Neural progenitor cell (in vitro differentiated cells): ENCODE results near the gene TNS3. TPM values are rescaled to one million over a fixed set of nuclear protein-coding genes. Genes with fewer than 3 reads are reported as not detected.

ENCODE experiments used
- DNase-seq: peaks from one replicate; pipeline ENCODE4 v3.0.0-alpha.2; 2016; ENCODE audit warnings: low spot score
- H2AFZ ChIP-seq: fragments of 200-600 bp; sonication (generic); replicated peaks from 2 replicates; pipeline ENCODE4 v1.6.1; 2016; ENCODE audit warnings: antibody characterized with exemption
- H3F3A ChIP-seq: fragments of 200-600 bp; sonication (generic); 2 replicates; pipeline ENCODE4 v1.6.1; 2016; ENCODE audit warnings: antibody characterized with exemption, low read depth
- H3K27ac ChIP-seq: fragments of 200-600 bp; sonication (generic); 2 replicates; pipeline ENCODE4 v1.5.1; 2016; ENCODE audit warnings: mild to moderate bottlenecking
- H3K27me3 ChIP-seq: fragments of 200-600 bp; sonication (generic); 2 replicates; pipeline ENCODE4 v1.6.1; 2016; ENCODE audit warnings: mild to moderate bottlenecking, moderate library complexity
- H3K36me3 ChIP-seq: fragments of 200-600 bp; sonication (generic); 2 replicates; pipeline ENCODE4 v1.5.1; 2016
- H3K4me1 ChIP-seq: fragments of 200-600 bp; sonication (generic); 2 replicates; pipeline ENCODE4 v1.6.1; 2016; ENCODE audit warnings: mixed run types
- H3K4me2 ChIP-seq: fragments of 200-600 bp; sonication (generic); 2 replicates; pipeline ENCODE4 v1.6.1; 2016
- H3K4me3 ChIP-seq: fragments of 200-600 bp; sonication (generic); 2 replicates; pipeline ENCODE4 v1.5.1; 2016
- H3K79me2 ChIP-seq: fragments of 200-600 bp; sonication (generic); 2 replicates; pipeline ENCODE4 v1.6.1; 2016; ENCODE audit warnings: low read depth
- H3K9ac ChIP-seq: fragments of 200-600 bp; sonication (generic); 2 replicates; pipeline ENCODE4 v1.6.1; 2016
- H3K9me3 ChIP-seq: fragments of 200-600 bp; sonication (generic); 2 replicates; pipeline ENCODE4 v1.5.1; 2016; ENCODE audit warnings: low read depth
- H4K20me1 ChIP-seq: fragments of 200-600 bp; sonication (generic); 2 replicates; pipeline ENCODE4 v1.6.1; 2016; ENCODE audit warnings: low read depth
- H3K27ac Mint-ChIP-seq: 3 replicates; pipeline ENCODE4 v1.8.0; 2021; ENCODE audit warnings: mixed read lengths
- H3K27me3 Mint-ChIP-seq: 2 replicates; pipeline ENCODE4 v1.8.0; 2022; ENCODE audit warnings: low read depth, mild to moderate bottlenecking, inconsistent platforms, moderate library complexity, mixed read lengths; ENCODE audit not compliant: insufficient read depth
- H3K36me3 Mint-ChIP-seq: 3 replicates; pipeline ENCODE4 v1.8.0; 2021; ENCODE audit warnings: mixed read lengths
- H3K4me1 Mint-ChIP-seq: 3 replicates; pipeline ENCODE4 v1.8.0; 2021; ENCODE audit warnings: mixed read lengths
- H3K4me3 Mint-ChIP-seq: 3 replicates; pipeline ENCODE4 v1.8.0; 2021; ENCODE audit warnings: mild to moderate bottlenecking, moderate library complexity, mixed read lengths
- H3K9me3 Mint-ChIP-seq: 3 replicates; pipeline ENCODE4 v1.8.0; 2020; ENCODE audit warnings: mixed read lengths
- EZH2 ChIP-seq: fragments of 200-600 bp; sonication (generic); IDR thresholded peaks from 2 replicates; pipeline ENCODE4 v1.6.1; 2017; ENCODE audit warnings: antibody characterized with exemption, mild to moderate bottlenecking, moderate library complexity
- EZH2phosphoT487 ChIP-seq: fragments of 200-600 bp; sonication (generic); IDR thresholded peaks from 2 replicates; pipeline ENCODE4 v1.6.1; 2017; ENCODE audit warnings: antibody characterized with exemption
- total RNA-seq: library from RNA; depleted of rRNA; stranded (reverse); fragments of >200 nt; gene quantifications from 2 replicates; pipeline ENCODE4 v1.2.3, GENCODE V29; 2015; ENCODE audit warnings: low replicate concordance
- TF ChIP-seq, protein P1 (sequence below): fragments of 200-600 bp; sonication (generic); IDR thresholded peaks from 2 replicates; pipeline ENCODE4 v1.5.1; 2017; ENCODE audit warnings: antibody characterized with exemption, mild to moderate bottlenecking

Gene TNS3
- total RNA-seq, 1 donor from 2014 or later: 15.0 TPM

GRCh38 chr7:47277321-47277781 is 304.6 kb downstream of the TNS3 start:
- Histone ChIP-seq H3K4me1 (no peaks in the 10 kb centered on the region), H3K27ac (no peak overlapping the region), H3K36me3 (no peaks in the 10 kb centered on the region), H3F3A (no peaks in the 10 kb centered on the region), H2AFZ (no peak overlapping the region), H3K4me2 (no peak overlapping the region), H3K9ac (no peak overlapping the region), H3K9me3 (no peaks in the 10 kb centered on the region), H3K4me3 (no peak overlapping the region), H3K27me3 (no peaks in the 10 kb centered on the region), H4K20me1 (no peaks in the 10 kb centered on the region), H3K79me2 (no peaks in the 10 kb centered on the region)
- H3K4me1 Mint-ChIP-seq: no peaks in the 10 kb centered on the region
- TF ChIP-seq EZH2phosphoT487: no peak
- TF ChIP-seq, protein P1, sequence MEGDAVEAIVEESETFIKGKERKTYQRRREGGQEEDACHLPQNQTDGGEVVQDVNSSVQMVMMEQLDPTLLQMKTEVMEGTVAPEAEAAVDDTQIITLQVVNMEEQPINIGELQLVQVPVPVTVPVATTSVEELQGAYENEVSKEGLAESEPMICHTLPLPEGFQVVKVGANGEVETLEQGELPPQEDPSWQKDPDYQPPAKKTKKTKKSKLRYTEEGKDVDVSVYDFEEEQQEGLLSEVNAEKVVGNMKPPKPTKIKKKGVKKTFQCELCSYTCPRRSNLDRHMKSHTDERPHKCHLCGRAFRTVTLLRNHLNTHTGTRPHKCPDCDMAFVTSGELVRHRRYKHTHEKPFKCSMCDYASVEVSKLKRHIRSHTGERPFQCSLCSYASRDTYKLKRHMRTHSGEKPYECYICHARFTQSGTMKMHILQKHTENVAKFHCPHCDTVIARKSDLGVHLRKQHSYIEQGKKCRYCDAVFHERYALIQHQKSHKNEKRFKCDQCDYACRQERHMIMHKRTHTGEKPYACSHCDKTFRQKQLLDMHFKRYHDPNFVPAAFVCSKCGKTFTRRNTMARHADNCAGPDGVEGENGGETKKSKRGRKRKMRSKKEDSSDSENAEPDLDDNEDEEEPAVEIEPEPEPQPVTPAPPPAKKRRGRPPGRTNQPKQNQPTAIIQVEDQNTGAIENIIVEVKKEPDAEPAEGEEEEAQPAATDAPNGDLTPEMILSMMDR: no peak
- no peak for TF ChIP-seq EZH2
- H3K9me3 Mint-ChIP-seq: no peaks in the 10 kb centered on the region
- H3K4me3 Mint-ChIP-seq: no peak overlapping the region
- peak overlapping the region; percentile 87 for H3K27ac Mint-ChIP-seq
- DNase-seq: no peak
- H3K27me3 Mint-ChIP-seq: peaks cover 2% of the 10 kb centered on the region
- H3K36me3 Mint-ChIP-seq: peaks cover 12% of the 10 kb centered on the region

DNA sequence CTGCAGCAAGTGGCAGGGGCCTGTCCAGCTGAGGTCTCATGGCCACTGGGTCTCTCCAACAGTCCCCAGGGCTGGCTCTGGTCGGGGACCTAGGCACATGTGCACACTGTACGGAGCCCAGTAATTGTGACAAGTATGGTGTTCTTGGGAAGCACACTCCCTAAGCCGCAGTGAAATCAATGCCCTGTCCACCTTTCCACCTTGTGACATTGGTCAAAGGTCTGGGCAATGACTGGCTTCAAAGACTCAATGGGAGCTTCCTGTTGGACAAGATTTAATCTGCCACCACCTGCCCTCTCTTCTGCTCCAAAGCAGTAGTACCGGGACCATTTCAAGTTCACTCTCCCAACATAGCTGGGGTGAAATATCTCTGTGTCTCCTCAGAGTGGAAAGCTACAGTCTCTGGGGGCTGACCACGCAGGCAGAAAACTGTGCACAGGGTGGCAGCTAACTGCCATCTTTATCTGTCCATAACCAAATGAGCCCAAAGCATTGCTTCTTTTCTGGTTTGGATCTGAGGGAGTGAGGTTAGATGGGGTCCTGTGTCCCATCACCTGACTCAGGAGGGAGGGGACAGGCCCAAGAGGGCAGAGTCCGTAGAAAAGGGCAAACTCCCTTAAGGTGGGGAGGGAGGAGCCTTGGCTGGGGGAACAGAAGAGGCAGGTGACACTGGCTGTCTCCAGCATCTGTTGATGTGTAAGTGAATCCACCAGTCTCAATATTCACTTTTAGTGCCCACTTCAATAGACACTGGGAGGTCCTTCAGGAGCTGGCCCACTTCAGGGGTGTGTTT is 307.7 kb downstream of the TNS3 start:
- H3F3A ChIP-seq: no peaks in the 10 kb centered on the region
- H3K79me2 ChIP-seq: no peaks in the 10 kb centered on the region
- no peak overlapping the region for H3K9ac ChIP-seq
- H2AFZ ChIP-seq: no peak overlapping the region
- H3K27me3 ChIP-seq: no peaks in the 10 kb centered on the region
- no peaks in the 10 kb centered on the region for H3K36me3 ChIP-seq
- H3K4me3 Mint-ChIP-seq: no peak overlapping the region
- no peaks in the 10 kb centered on the region for H3K9me3 Mint-ChIP-seq
- H4K20me1 ChIP-seq: no peaks in the 10 kb centered on the region
- H3K27ac ChIP-seq: no peak overlapping the region
- TF ChIP-seq EZH2phosphoT487 (no peak), EZH2 (no peak)
- TF ChIP-seq, protein P1: no peak
- no peaks in the 10 kb centered on the region for H3K4me1 ChIP-seq
- no peaks in the 10 kb centered on the region for H3K4me1 Mint-ChIP-seq
- no peak overlapping the region for H3K27ac Mint-ChIP-seq
- DNase-seq: no peak
- H3K9me3 ChIP-seq: no peaks in the 10 kb centered on the region
- peaks cover under 1% of the 10 kb centered on the region for H3K27me3 Mint-ChIP-seq
- no peak overlapping the region for H3K4me2 ChIP-seq
- H3K36me3 Mint-ChIP-seq: peaks cover 9% of the 10 kb centered on the region
- H3K4me3 ChIP-seq: no peak overlapping the region

DNA sequence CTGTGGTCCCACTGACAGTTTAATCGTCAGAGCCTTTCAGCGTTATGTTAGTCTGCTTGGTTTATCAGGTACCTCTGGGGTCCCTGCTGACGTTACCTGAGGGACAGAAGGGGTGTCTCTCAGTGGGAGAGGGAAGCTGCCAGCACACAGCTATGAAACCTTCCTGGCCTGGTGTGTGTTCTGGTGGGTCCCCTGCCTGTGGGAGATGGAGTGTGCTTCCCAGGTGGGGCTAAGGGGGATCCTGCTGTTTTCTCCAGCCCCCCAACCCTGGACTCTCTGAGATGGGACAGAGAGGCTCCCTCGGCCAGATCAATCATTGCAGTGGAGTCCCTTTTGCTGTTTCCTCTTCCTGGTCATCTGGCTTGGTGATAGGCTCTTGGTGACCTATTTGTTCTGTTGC is 308.8 kb downstream of the TNS3 start:
- H3K4me3 Mint-ChIP-seq: no peak overlapping the region
- no peaks in the 10 kb centered on the region for H3K9me3 ChIP-seq
- no peak overlapping the region for H2AFZ ChIP-seq
- TF ChIP-seq EZH2: no peak
- TF ChIP-seq, protein P1: no peak
- TF ChIP-seq EZH2phosphoT487: no peak
- H3K27me3 ChIP-seq: no peaks in the 10 kb centered on the region
- no peak overlapping the region for H3K27ac ChIP-seq
- no peaks in the 10 kb centered on the region for H3K4me1 ChIP-seq
- H4K20me1 ChIP-seq: no peaks in the 10 kb centered on the region
- H3K9ac ChIP-seq: no peak overlapping the region
- DNase-seq: no peak
- no peaks in the 10 kb centered on the region for H3F3A ChIP-seq
- no peak overlapping the region for H3K4me3 ChIP-seq
- H3K36me3 ChIP-seq: no peaks in the 10 kb centered on the region
- no peaks in the 10 kb centered on the region for H3K4me1 Mint-ChIP-seq
- H3K27me3 Mint-ChIP-seq: no peaks in the 10 kb centered on the region
- H3K27ac Mint-ChIP-seq: no peak overlapping the region
- peaks cover 9% of the 10 kb centered on the region for H3K36me3 Mint-ChIP-seq
- H3K79me2 ChIP-seq: no peaks in the 10 kb centered on the region
- H3K9me3 Mint-ChIP-seq: peaks cover 2% of the 10 kb centered on the region
- H3K4me2 ChIP-seq: no peak overlapping the region
